Measurements from ENCODE around the gene B4GALNT4. TPM values are rescaled to one million over a fixed set of nuclear protein-coding genes. Genes with fewer than 3 reads are reported as not detected.
A peak's percentile ranks its signal among the peaks of the same experiment; 100 is the strongest.

Gene B4GALNT4
- total and polyA plus RNA-seq, 7 donors, result 1.4 to 9.1 (median 5.5) TPM; not detected in 1

DNA sequence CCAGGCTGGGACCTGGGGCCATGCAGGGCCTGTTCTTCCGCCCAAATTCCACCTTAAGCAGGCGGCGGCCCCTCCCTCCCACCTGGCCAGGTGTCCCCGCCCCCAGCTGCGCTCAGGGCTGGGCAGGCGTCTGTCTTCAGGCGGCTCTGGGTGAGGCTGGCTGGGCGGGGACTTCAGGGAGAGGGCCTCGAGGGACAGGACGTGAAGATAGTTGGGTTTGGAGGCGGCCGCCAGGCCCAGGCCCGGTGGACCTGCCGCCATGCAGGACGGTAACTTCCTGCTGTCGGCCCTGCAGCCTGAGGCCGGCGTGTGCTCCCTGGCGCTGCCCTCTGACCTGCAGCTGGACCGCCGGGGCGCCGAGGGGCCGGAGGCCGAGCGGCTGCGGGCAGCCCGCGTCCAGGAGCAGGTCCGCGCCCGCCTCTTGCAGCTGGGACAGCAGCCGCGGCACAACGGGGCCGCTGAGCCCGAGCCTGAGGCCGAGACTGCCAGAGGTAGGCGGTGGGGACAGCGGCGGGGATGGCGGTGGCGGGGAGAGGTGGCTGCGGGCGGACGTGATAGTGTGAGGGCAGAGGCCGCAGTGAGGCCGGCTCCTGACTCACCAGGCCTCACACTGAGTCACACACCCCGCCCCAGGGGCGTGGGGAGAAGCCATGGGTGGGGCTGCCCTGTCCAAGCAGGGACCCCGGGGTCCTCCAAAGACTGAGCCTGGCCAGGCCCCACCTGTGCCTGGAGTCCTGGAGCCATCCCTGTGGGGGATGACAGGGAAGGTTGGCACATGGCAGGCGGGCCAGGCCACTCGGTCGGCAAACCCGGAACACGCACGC lies 24.9 kb downstream of the B4GALNT4 start, which contains the start of gene PKP3:
TSS of gene PKP3 (plus strand) at position 176 of the 824 bp plus-strand sequence. CDS start at position 260, 84 bp downstream.
- intact Hi-C loops (cut with DNase I), result no loop called here
- Histone ChIP-seq H3K4me1 (peaks cover 0 to 14% (median 12%) of the 10 kb centered on the region in 4 donors), H3K9me3 (no peaks in the 10 kb centered on the region), H3K27ac (peak within 1 kb of the TSS in 1 of 4 donors; percentile 32), H3K27me3 (peaks cover 0 to 35% (median 8%) of the 10 kb centered on the region in 3 donors), H3K4me3 (peak within 1 kb of the TSS in 1 of 4 donors; percentile 13), H3K36me3 (no peaks in the 10 kb centered on the region)
- WGBS, 2 donors, result 15 to 70% methylated on average over 57 of the region's 57 CpGs
- TF ChIP-seq CTCF (IDR thresholded peaks at IDR 0.05) (no peak), POLR2AphosphoS5 (IDR thresholded peaks at IDR 0.05) (no peak), POLR2A (IDR thresholded peaks at IDR 0.05) (peak in 1 of 2 donors; percentile 2)
- no peak for DNase-seq

GRCh38 chr11:394858-395655 lies 25.8 kb downstream of the B4GALNT4 start:
- intact Hi-C loops (cut with DNase I), result no loop called here
- Histone ChIP-seq H3K36me3 (no peaks in the 10 kb centered on the region), H3K4me3 (peak overlapping the region in 1 of 4 donors; percentile 13), H3K27me3 (peaks cover 0 to 41% (median 14%) of the 10 kb centered on the region in 3 donors), H3K4me1 (peaks cover 0 to 15% (median 12%) of the 10 kb centered on the region in 4 donors), H3K9me3 (no peaks in the 10 kb centered on the region), H3K27ac (no peak overlapping the region)
- no peak for DNase-seq
- 21 to 71% methylated on average over 25 of the region's 25 CpGs for WGBS, 2 donors
- no peak for TF ChIP-seq POLR2A (IDR thresholded peaks at IDR 0.05)
- TF ChIP-seq CTCF (IDR thresholded peaks at IDR 0.05), result no peak
- no peak for TF ChIP-seq EP300 (IDR thresholded peaks at IDR 0.05)
- no peak for TF ChIP-seq POLR2AphosphoS5 (IDR thresholded peaks at IDR 0.05)

- 52 to 80% methylated on average over 11 of the region's 11 CpGs for WGBS, 2 donors
- H3K27me3 ChIP-seq, result peaks cover 0 to 45% (median 18%) of the 10 kb centered on the region in 3 donors
- no peaks in the 10 kb centered on the region for H3K9me3 ChIP-seq
- no peak overlapping the region for H3K4me3 ChIP-seq
- intact Hi-C loops (cut with DNase I), result no loop called here
- DNase-seq, result no peak
- no peak overlapping the region for H3K27ac ChIP-seq
- H3K36me3 ChIP-seq, result no peaks in the 10 kb centered on the region
- TF ChIP-seq POLR2AphosphoS5 (IDR thresholded peaks at IDR 0.05) (no peak), EP300 (IDR thresholded peaks at IDR 0.05) (no peak), POLR2A (IDR thresholded peaks at IDR 0.05) (no peak), CTCF (IDR thresholded peaks at IDR 0.05) (no peak)
- peaks cover 0 to 20% (median 12%) of the 10 kb centered on the region in 4 donors for H3K4me1 ChIP-seq
Measured at GRCh38 chr11:395866-396265, 26.6 kb downstream of the B4GALNT4 start.

GRCh38 chr11:396511-396947 lies 27.2 kb downstream of the B4GALNT4 start:
- 54 to 80% methylated on average over 23 of the region's 23 CpGs for WGBS, 2 donors

More at GRCh38 chr11:396511-396947, 27.2 kb downstream of the B4GALNT4 start:
- intact Hi-C loops (cut with DNase I), result no loop called here
- Histone ChIP-seq H3K36me3 (no peaks in the 10 kb centered on the region), H3K27me3 (peaks cover 0 to 44% (median 18%) of the 10 kb centered on the region in 3 donors), H3K9me3 (no peaks in the 10 kb centered on the region), H3K4me3 (peak overlapping the region; percentile 5 to 47 (median 28)), H3K4me1 (peaks cover 0 to 20% (median 12%) of the 10 kb centered on the region in 4 donors), H3K27ac (no peak overlapping the region)
- no peak for TF ChIP-seq EP300 (IDR thresholded peaks at IDR 0.05)
- no peak for TF ChIP-seq CTCF (IDR thresholded peaks at IDR 0.05)
- TF ChIP-seq POLR2AphosphoS5 (IDR thresholded peaks at IDR 0.05), result no peak
- TF ChIP-seq POLR2A (IDR thresholded peaks at IDR 0.05), result no peak
- no peak for DNase-seq
